ENCODE measurements around the gene FPR3.
A peak's percentile ranks its signal among the peaks of the same experiment; 100 is the strongest.

Gene FPR3

DNA sequence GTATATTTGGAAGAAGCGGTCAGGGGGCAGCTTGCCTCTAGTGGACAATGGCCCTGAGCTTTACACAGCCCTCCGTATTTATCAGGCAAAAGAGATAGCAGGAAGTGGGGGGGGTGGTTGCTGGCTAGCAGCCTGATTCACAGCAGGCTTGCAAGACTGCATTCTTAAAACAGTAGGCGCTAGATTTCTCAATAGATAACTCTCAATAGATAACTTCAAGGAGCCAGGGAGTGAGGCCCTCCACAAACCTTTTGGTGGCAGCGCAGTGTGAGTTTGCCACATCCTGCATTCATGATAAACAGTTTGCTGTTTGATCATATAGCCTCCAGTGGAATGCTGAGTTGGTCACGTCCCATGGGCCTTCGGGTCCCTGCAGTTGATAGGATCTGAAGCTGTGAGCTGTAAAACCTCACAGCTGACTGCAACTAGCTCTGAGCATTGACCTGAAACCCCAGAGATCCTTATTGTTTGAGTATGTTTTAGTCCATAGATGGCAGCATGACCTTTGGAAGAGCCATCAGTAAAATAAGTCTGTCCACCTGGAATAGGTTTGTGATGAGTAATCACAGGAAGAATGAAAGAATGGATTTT is 12.2 kb downstream of the FPR3 start:
- DNase-seq (ENCODE audit: low read depth), result no peak

- no peak for DNase-seq (ENCODE audit: low read depth)
Measured at GRCh38 chr19:51807925-51808324, 13.0 kb downstream of the FPR3 start.

DNA sequence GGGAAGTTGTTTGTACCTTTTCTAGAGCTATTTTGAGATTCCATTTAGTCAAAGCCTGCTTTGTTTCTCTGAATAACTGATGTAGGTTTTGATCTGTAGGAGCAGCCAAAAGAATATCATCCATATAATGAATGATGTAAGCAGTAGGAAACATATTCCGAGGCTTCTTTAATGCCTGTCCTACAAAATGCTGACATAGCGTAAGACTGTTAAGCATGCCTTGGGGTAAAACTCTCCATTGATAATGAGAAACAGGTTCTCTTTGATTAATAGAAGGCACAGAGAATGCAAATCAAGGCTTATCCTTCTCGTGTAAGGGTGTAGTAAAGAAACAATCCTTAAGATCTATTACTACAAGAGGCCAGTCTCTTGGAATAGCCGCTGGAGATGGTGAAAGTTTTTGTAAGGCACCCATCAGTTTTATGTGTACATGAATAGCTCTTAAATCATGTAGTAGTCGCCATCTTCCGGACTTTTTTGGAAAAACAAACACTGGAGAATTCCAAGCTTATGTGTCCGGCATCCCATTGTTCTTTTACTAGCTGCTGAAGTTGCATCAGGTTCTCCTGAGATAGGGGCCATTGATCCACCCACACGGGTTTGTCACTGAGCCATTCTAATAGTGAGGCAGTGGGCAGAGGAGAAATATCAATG is 13.5 kb downstream of the FPR3 start:
- peak; percentile 34 for DNase-seq (ENCODE audit: low read depth)

GRCh38 chr19:51809787-51810186 is 14.8 kb downstream of the FPR3 start:
- no peak for DNase-seq (ENCODE audit: low read depth)

- no peak for DNase-seq (ENCODE audit: low read depth)
Measured at GRCh38 chr19:51810223-51810622, 15.3 kb downstream of the FPR3 start.

DNA sequence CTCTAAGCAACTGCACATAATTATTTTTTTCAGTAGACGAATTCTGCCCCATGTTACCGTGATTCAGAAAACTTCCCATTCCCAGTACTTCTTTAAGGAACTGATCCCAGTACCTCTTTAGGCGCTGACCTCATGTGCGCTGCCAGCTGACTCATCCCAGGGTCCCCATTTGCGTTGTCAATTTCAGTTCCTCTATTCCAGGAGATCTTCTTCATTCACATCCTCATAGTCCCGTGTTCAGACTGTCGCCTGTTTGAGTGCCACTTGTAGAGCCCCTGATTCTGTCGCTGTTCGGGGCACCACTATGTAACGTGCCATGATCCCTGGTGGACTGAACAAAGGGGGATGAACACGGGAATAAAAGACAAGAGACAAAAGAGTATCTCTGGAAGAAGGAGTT is 16.4 kb downstream of the FPR3 start:
- no peak for DNase-seq (ENCODE audit: low read depth)

DNA sequence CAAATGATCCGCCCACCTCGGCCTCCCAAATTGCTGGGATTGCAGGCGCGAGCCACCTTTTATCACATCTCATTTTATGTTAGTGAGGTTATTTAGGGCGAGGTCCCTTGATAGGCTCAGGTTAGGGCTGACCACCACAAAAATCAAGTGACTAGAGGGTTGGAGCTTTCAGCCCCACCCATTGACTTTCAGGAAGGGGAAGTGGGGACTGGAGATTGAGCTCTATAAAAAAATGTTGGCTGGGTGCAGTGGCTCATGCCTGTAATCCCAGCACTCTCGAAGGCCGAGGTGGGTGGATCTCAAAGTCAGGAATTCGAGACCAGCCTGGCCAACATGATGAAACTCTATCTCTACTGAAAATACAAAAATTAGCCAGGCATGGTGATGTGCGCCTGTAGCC is 20.1 kb downstream of the FPR3 start:
- no peak for DNase-seq (ENCODE audit: low read depth)

DNA sequence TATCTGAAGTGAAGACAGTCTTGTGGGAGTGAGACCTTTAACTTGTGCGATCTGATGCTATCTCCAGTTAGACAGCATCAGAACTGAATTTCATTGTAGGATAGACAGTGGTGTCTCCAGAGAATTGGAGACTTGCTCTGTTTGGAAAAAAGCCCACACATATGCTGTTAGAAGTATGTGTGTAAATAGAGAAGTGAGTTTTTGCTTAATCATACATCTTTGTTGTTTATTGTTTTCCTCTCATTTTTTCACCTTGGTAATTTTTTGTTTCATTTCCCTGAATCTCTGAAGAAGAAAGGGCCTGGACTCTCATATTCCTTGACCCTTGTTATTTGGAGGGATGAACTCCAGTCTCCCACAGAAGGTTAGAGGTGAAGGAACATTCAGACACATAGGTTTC is 21.8 kb downstream of the FPR3 start:
- no peak for DNase-seq (ENCODE audit: low read depth)

DNA sequence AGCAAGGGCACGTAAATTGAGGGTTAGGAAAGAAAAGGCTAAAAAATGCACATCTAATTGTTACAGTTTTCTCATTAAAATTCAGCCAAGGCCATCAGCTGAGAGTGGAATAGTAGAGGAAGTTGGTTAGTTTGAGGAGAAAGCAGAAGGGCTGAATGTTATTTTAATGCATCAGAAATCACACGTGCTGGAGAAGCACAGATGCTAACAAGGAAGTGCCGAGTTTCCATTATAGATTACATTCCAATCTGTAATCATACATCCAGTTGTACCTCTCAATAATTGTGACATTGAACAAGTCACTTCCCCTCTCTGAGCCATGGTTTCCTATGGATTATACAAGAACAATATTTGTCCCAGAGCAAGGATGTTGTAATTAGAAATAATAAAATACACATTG is 25.1 kb downstream of the FPR3 start:
- DNase-seq (ENCODE audit: low read depth), result no peak

DNA sequence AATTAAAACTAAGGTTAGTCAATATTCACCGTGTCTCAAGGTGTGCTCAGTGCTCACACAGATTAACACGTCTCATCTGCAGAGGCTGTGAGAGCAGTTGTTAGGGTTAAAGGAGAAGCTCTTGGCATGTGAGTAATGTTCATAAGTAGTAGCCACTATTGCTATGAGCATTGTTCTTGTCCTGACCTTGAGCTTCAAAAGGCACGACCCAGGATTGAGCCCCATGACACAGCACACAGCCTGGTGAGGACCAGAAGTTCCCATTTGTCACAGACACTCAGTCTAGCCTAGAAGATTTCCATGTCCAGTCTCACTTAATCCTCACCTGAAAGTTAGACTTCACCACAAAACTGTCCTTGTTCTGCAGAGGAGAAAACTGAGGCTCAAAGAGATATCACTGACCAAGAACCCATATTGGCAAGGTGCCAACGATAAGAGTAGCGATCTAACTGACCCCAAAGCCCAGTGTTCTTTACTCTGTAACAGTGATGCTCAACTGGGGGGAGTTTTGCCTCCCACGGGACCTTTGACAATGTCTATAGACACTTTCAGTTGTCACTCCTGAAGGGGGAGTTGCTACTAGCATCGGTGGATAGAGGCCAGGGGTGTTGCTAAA is 26.0 kb downstream of the FPR3 start:
- no peak for DNase-seq (ENCODE audit: low read depth)

DNA sequence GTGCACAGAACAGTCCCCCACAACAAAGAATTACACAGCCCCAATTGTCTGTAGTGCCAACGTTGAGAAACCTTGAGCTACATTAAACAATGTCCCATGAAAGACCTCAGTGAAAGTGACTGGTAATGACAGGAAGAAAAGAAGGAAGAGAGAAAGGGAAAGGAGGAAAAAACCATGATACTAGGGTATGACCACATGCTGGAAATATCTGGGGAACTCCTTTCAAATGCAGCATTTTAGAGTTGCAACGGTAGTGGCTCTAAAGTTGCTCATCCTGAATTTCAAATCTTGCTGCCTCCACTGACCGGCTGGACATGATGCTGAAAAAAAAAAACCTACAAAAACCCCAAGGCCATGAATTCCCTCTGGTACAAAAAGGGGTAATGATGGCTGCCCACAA is 26.5 kb downstream of the FPR3 start:
- DNase-seq (ENCODE audit: low read depth), result no peak

GRCh38 chr19:51821921-51822320 is 27.0 kb downstream of the FPR3 start:
- DNase-seq (ENCODE audit: low read depth), result no peak

GRCh38 chr19:51822325-51822724 is 27.4 kb downstream of the FPR3 start:
- DNase-seq (ENCODE audit: low read depth), result peak; percentile 9

- DNase-seq (ENCODE audit: low read depth), result no peak
Measured at GRCh38 chr19:51822946-51823345, 28.0 kb downstream of the FPR3 start.

DNA sequence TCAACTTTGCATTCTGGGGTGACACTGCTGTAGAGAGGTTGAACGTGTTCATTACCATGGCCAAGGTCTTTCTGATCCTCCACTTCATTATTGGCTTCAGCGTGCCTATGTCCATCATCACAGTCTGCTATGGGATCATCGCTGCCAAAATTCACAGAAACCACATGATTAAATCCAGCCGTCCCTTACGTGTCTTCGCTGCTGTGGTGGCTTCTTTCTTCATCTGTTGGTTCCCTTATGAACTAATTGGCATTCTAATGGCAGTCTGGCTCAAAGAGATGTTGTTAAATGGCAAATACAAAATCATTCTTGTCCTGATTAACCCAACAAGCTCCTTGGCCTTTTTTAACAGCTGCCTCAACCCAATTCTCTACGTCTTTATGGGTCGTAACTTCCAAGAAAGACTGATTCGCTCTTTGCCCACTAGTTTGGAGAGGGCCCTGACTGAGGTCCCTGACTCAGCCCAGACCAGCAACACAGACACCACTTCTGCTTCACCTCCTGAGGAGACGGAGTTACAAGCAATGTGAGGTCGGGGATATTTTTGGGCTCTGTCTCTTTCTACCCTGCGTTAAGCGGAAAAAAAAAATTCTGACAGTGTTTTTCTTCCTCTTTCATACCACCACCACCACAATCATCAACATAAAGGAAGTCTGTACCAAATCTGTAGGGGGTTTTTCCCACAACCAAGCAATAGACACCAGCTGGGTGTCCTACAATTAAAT is 29.5 kb downstream of the FPR3 start:
- DNase-seq (ENCODE audit: low read depth), result no peak

GRCh38 chr19:51830274-51830673 is 35.3 kb downstream of the FPR3 start:
- no peak for DNase-seq (ENCODE audit: low read depth)

GRCh38 chr19:51837145-51837544 is 42.2 kb downstream of the FPR3 start:
- no peak for DNase-seq (ENCODE audit: low read depth)

DNA sequence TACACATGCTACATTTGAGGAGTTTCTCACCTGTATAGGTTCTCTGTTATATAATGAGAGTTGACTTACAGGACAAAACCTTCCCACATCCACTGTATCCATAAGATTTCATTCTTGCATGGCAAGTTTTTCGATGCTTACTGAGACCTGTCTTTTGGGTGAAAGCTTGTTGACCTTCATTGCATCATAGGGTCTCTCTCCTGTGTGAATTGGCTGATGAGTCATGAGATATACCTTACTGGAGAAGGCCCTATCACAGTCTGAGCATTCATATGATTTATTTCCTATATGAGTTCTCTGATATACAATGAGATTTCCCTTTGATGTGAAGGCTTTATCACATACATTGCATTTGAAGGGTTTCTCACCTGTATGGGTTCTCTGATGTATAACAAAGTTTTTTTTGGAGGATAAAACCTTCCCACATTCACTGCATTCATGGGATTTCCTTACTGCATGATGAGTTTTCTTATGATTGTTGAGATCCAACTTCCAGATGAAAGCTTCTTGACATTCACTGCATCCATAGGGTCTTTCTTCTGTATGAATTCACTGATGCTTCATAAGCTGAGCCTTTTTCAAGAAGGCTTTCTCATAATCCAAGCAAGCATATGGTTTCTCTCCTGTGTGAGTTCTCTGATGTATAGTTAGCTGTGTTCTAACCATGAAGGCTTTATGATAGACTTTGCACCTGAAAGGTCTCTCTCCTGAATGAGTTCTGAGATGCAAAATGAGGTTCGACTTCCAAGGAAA is 67.1 kb downstream of the FPR3 start:
- DNase-seq (ENCODE audit: low read depth), result no peak

GRCh38 chr19:51873097-51873496 is 78.1 kb downstream of the FPR3 start:
- DNase-seq (ENCODE audit: low read depth), result no peak
